ENCODE measurements around the gene CLEC6A.

GRCh38 chr12:8453021-8453513, 2.7 kb upstream of the CLEC6A start:
- no peak for TF ChIP-seq POLR2A (IDR thresholded peaks at IDR 0.05; ENCODE audit: low read depth, low read length)
- no peak for TF ChIP-seq POLR2AphosphoS5 (IDR thresholded peaks at IDR 0.05; ENCODE audit: low read depth, low read length)
- no peak for TF ChIP-seq PAX5 (IDR thresholded peaks at IDR 0.05; ENCODE audit: insufficient read depth, low read length, severe bottlenecking)
- no peak for TF ChIP-seq TAF1 (IDR thresholded peaks at IDR 0.05; ENCODE audit: low read depth, low read length)
- TF ChIP-seq SPI1 (IDR thresholded peaks at IDR 0.05; ENCODE audit: low read depth, low read length), result no peak
- TF ChIP-seq POU2F2 (IDR thresholded peaks at IDR 0.05; ENCODE audit: low read depth, low read length), result no peak
